ENCODE data around the gene PLCB3. TPM values are rescaled to one million over a fixed set of nuclear protein-coding genes. Genes with fewer than 3 reads are reported as not detected.

PLCB3 gene
- total and polyA plus RNA-seq, 10 of the 15 experiments (the other 5 are each of a cell fraction or from before 2014, with no cell fraction given): 0.03 to 10.3 (median 3.3) TPM

- TF ChIP-seq E2F8 (IDR thresholded peaks at IDR 0.05; ENCODE audit: low read depth, partially characterized antibody) (no peak), KAT2A (conservative IDR thresholded peaks at IDR 0.05; ENCODE audit: control insufficient read depth, low read depth, low read length) (no peak), ELK1 (IDR thresholded peaks at IDR 0.05; ENCODE audit: low read depth, low read length) (no peak), SUPT20H (IDR thresholded peaks at IDR 0.05; ENCODE audit: borderline replicate concordance, control insufficient read depth, low read depth, low read length) (no peak), POLR2AphosphoS2 (IDR thresholded peaks at IDR 0.05; ENCODE audit: low read depth, low read length) (peak; percentile 71), MYC (IDR thresholded peaks at IDR 0.05; ENCODE audit: insufficient read depth, insufficient read length, insufficient replicate concordance, low read length, severe bottlenecking) (no peak), LARP7 (IDR thresholded peaks at IDR 0.05) (no peak), SRF (IDR thresholded peaks at IDR 0.05; ENCODE audit: low read depth in 2 of 2, low read length in 2 of 2) (no peak), STAT1 (conservative IDR thresholded peaks at IDR 0.05) (no peak), ZZZ3 (IDR thresholded peaks at IDR 0.05; ENCODE audit: control insufficient read depth, insufficient read length, low read depth) (no peak), BRCA1 (IDR thresholded peaks at IDR 0.05; ENCODE audit: low read depth, low read length) (no peak), NFXL1 (IDR thresholded peaks at IDR 0.05; ENCODE audit: borderline replicate concordance) (no peak), PML (IDR thresholded peaks at IDR 0.05; ENCODE audit: low read length) (peak; percentile 67; the same call in 1 of the 2 replicates), RCOR1 (conservative IDR thresholded peaks at IDR 0.05; ENCODE audit: low read depth, low read length) (no peak), ATF7 (IDR thresholded peaks at IDR 0.05; ENCODE audit: low read depth) (0 out of 2 replicates have a peak, but pooled peaks have one; percentile 20), BCL11A (IDR thresholded peaks at IDR 0.05; ENCODE audit: low read depth, low read length) (no peak), ASH2L (IDR thresholded peaks at IDR 0.05; ENCODE audit: borderline replicate concordance, low read depth) (no peak), WRNIP1 (IDR thresholded peaks at IDR 0.05; ENCODE audit: borderline replicate concordance, low read depth, low read length) (no peak)
- TF ChIP-seq, protein P1, sequence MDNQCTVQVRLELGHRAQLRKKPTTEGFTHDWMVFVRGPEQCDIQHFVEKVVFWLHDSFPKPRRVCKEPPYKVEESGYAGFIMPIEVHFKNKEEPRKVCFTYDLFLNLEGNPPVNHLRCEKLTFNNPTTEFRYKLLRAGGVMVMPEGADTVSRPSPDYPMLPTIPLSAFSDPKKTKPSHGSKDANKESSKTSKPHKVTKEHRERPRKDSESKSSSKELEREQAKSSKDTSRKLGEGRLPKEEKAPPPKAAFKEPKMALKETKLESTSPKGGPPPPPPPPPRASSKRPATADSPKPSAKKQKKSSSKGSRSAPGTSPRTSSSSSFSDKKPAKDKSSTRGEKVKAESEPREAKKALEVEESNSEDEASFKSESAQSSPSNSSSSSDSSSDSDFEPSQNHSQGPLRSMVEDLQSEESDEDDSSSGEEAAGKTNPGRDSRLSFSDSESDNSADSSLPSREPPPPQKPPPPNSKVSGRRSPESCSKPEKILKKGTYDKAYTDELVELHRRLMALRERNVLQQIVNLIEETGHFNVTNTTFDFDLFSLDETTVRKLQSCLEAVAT (IDR thresholded peaks at IDR 0.05): no peak; the same call in 1 of the 2 replicates
- TF ChIP-seq, protein P2, sequence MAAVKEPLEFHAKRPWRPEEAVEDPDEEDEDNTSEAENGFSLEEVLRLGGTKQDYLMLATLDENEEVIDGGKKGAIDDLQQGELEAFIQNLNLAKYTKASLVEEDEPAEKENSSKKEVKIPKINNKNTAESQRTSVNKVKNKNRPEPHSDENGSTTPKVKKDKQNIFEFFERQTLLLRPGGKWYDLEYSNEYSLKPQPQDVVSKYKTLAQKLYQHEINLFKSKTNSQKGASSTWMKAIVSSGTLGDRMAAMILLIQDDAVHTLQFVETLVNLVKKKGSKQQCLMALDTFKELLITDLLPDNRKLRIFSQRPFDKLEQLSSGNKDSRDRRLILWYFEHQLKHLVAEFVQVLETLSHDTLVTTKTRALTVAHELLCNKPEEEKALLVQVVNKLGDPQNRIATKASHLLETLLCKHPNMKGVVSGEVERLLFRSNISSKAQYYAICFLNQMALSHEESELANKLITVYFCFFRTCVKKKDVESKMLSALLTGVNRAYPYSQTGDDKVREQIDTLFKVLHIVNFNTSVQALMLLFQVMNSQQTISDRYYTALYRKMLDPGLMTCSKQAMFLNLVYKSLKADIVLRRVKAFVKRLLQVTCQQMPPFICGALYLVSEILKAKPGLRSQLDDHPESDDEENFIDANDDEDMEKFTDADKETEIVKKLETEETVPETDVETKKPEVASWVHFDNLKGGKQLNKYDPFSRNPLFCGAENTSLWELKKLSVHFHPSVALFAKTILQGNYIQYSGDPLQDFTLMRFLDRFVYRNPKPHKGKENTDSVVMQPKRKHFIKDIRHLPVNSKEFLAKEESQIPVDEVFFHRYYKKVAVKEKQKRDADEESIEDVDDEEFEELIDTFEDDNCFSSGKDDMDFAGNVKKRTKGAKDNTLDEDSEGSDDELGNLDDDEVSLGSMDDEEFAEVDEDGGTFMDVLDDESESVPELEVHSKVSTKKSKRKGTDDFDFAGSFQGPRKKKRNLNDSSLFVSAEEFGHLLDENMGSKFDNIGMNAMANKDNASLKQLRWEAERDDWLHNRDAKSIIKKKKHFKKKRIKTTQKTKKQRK (IDR thresholded peaks at IDR 0.05; ENCODE audit: low read depth, low read length): no peak
Measured at GRCh38 chr11:64230171-64230984, 21.0 kb upstream of the PLCB3 start, which contains the start of gene DNAJC4 (continued).
